Activated CD4-positive, alpha-beta T cell treated with anti-CD3 and anti-CD28 coated beads for 36 hours (primary cell): ENCODE measurements around the gene SSR3. TPM values are rescaled to one million over a fixed set of nuclear protein-coding genes. Genes with fewer than 3 reads are reported as not detected.
A peak's percentile ranks its signal among the peaks of the same experiment; 100 is the strongest.

Source experiments
- ATAC-seq: fragments of 200-7000 bp; cut with Tn5 transposase; one replicate; pipeline ENCODE4 v1.10.0; 2021; ENCODE audit warnings: mild to moderate bottlenecking, moderate library complexity
- CTCF ChIA-PET: fragments of 350-600 bp; sonication (Branson Sonifier 250); formaldehyde crosslinking; loops from one replicate; lab custom pipeline; 2021; ENCODE audit warnings: antibody characterized with exemption; lab: Charles Lee
- POLR2A ChIA-PET: fragments of 350-600 bp; sonication (Branson Sonifier 250); formaldehyde crosslinking; loops from one replicate; lab custom pipeline; 2021; ENCODE audit warnings: antibody characterized with exemption, inconsistent platforms; lab: Charles Lee
- DNase-seq: peaks from one replicate; pipeline ENCODE4 v3.0.0-alpha.2; 2020
- H3K27ac Mint-ChIP-seq: one replicate; pipeline ENCODE4 v1.8.0; 2021; ENCODE audit warnings: mixed read lengths
- H3K27me3 Mint-ChIP-seq: one replicate; pipeline ENCODE4 v1.8.0; 2021; ENCODE audit warnings: mixed read lengths
- H3K36me3 Mint-ChIP-seq: one replicate; pipeline ENCODE4 v1.8.0; 2021; ENCODE audit warnings: low read depth, mixed read lengths
- H3K4me1 Mint-ChIP-seq: one replicate; pipeline ENCODE4 v1.8.0; 2021; ENCODE audit warnings: mixed read lengths
- H3K4me3 Mint-ChIP-seq: one replicate; pipeline ENCODE4 v1.8.0; 2021; ENCODE audit warnings: mild to moderate bottlenecking, moderate library complexity, mixed read lengths
- H3K9me3 Mint-ChIP-seq: one replicate; pipeline ENCODE4 v1.8.0; 2021; ENCODE audit warnings: low read depth, mixed read lengths
- intact Hi-C, 2 experiments: fragments of 100-400 bp; cut with DNase I in 1 of 2; cut with micrococcal nuclease in 1 of 2; formaldehyde crosslinking; loops; one replicate each; pipeline versions ENCODE4 v1.14.2 to v1.15.1; 2022 to 2024; cut with DNase I, micrococcal nuclease
- total RNA-seq, 2 experiments: library from RNA; stranded (reverse); gene quantifications; one replicate each; pipeline ENCODE4 v1.2.3, GENCODE V29; 2021

Gene SSR3
- 100 to 1,000 TPM; 144 to 156 TPM for total RNA-seq

GRCh38 chr3:156554842-156555687 lies at the start of gene SSR3:
SSR3 (minus strand) TSS chr3:156555117; CDS start chr3:156555089, 28 bp downstream.
- ChIA-PET CTCF (interaction anchor here (0.6 to 3.0 kb wide), 13 partner anchors 11 to 620 kb away, joined by 3 to 10 read pairs (median 3); no protein-coding TSS in a partner anchor), POLR2A (interaction anchor here (0.5 to 2.2 kb wide), 6 partner anchors 8 to 605 kb away, joined by 3 to 11 read pairs (median 4); partner anchors contain the start of gene TIPARP)
- Mint-ChIP-seq H3K36me3 (peaks cover 36% of the 10 kb centered on the region), H3K4me3 (peak within 1 kb of the TSS; percentile 92), H3K4me1 (peaks cover 47% of the 10 kb centered on the region), H3K27ac (peak within 1 kb of the TSS; percentile 93), H3K27me3 (no peaks in the 10 kb centered on the region), H3K9me3 (no peaks in the 10 kb centered on the region)
- DNase-seq = peak; percentile 100
- ATAC-seq = peak; percentile 99
- intact Hi-C loops = loop anchor here (1.0 to 5.0 kb wide), 13 partner anchors 30 to 703 kb away; partner anchors contain the start of genes CCNL1 (in 2 of the 2), TIPARP (in 2 of the 2), LEKR1 (in 1 of the 2) and SLC33A1 (in 1 of the 2)

DNA sequence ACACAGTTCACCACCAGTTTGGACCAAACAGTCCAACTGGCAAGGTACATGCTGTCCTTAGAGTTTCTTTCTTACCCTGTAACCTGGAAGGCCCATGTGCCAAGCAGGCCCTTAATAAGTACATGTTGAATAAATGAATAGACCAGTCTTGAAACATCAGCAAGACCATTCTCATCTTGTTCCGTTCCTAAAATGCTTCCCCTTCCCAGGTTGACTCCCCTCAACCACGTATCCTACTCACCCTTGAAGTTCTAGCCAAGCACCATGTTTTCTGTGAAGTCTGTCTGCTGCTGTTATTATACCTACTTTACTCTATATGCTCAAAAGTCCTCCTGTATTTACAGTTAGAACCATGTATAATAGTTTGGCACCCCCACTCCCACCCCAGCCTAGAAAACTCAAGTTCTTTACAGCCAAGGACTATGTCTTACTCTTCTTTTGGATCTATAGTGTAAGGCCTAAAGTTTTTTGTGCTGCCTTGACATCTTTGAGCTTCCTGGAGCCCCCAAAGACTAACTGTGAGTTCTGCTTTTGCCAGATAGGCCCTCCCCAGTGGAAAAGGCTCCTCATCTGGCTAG lies 49.2 kb upstream of the SSR3 start:
- no peak for ATAC-seq
- Mint-ChIP-seq H3K36me3 (no peaks in the 10 kb centered on the region), H3K27ac (no peak overlapping the region)

DNA sequence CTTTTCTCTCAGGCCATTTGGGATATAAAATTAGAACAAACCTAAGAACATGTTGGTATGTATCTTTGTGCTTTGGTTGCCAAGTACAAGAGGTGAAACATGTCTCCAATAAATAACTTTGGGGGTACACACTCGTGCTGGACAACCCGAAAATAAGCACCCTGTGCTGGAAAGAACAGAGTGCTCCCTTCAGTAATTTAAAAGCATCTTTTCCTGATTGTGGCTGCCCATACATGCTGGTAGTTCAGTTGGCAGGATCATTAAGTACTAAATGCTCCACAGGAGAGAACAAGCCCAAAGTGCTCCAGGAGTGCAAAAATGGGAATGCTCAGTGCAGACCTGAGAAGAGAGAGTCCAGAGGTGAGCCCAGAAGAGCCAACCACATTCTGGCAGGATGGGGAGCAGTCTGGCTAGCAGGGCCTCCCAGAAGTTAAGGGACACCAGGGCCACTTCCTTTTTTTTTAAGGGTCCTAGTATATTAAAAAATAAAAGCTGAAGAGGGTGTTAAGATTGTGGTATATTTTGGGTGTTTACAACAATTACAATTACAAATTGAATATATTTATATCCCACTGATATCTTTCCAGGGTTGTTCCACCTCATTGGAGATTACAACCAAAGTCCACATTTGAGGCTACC lies 48.6 kb upstream of the SSR3 start:
- peaks cover 18% of the 10 kb centered on the region for H3K4me1 Mint-ChIP-seq
- no peak overlapping the region for H3K27ac Mint-ChIP-seq
- POLR2A ChIA-PET = no interaction called here
- CTCF ChIA-PET = no interaction called here
- intact Hi-C loops = loop anchor here (5.0 kb wide), 2 partner anchors 74 to 489 kb away; no protein-coding TSS in a partner anchor
- no peak for DNase-seq
- no peaks in the 10 kb centered on the region for H3K36me3 Mint-ChIP-seq
- H3K9me3 Mint-ChIP-seq = no peaks in the 10 kb centered on the region
- peaks cover 17% of the 10 kb centered on the region for H3K27me3 Mint-ChIP-seq
- no peak for ATAC-seq
- no peak overlapping the region for H3K4me3 Mint-ChIP-seq

More for the DNA sequence above, 49.2 kb upstream of the SSR3 start:
- Mint-ChIP-seq H3K9me3 (no peaks in the 10 kb centered on the region), H3K27me3 (peaks cover 17% of the 10 kb centered on the region), H3K4me3 (no peak overlapping the region), H3K4me1 (peaks cover 18% of the 10 kb centered on the region)
- CTCF ChIA-PET = interaction anchor here (0.7 to 1.2 kb wide), 2 partner anchors 9 to 124 kb away, joined by 3 read pairs; no protein-coding TSS in a partner anchor
- intact Hi-C loops = loop anchor here (5.0 kb wide), 2 partner anchors 73 to 488 kb away; no protein-coding TSS in a partner anchor
- POLR2A ChIA-PET = no interaction called here
- no peak for DNase-seq

- ChIA-PET CTCF (interaction anchor here (0.5 to 1.9 kb wide), 2 partner anchors 75 to 317 kb away, joined by 3 to 5 read pairs; no protein-coding TSS in a partner anchor), POLR2A (no interaction called here)
- no peak for DNase-seq
- Mint-ChIP-seq H3K27me3 (peaks cover 12% of the 10 kb centered on the region), H3K4me3 (no peak overlapping the region), H3K36me3 (no peaks in the 10 kb centered on the region), H3K27ac (no peak overlapping the region), H3K9me3 (no peaks in the 10 kb centered on the region), H3K4me1 (peaks cover 18% of the 10 kb centered on the region)
- ATAC-seq = peak; percentile 93
- intact Hi-C loops = loop anchor here (5.0 kb wide), 2 partner anchors 75 to 490 kb away; no protein-coding TSS in a partner anchor
These were observed 47.5 kb upstream of the SSR3 start for GRCh38 chr3:156602424-156602823.

GRCh38 chr3:156601497-156601896 lies 46.6 kb upstream of the SSR3 start:
- peaks cover 15% of the 10 kb centered on the region for H3K4me1 Mint-ChIP-seq
- H3K36me3 Mint-ChIP-seq = no peaks in the 10 kb centered on the region
- DNase-seq (no peak), ATAC-seq (no peak)
- H3K4me3 Mint-ChIP-seq = no peak overlapping the region
- peaks cover 10% of the 10 kb centered on the region for H3K27me3 Mint-ChIP-seq
- intact Hi-C loops = loop anchor here (5.0 kb wide), 2 partner anchors 76 to 491 kb away; no protein-coding TSS in a partner anchor
- no peaks in the 10 kb centered on the region for H3K9me3 Mint-ChIP-seq
- ChIA-PET CTCF (interaction anchor here (0.7 to 1.9 kb wide), 2 partner anchors 25 to 76 kb away, joined by 4 to 5 read pairs; no protein-coding TSS in a partner anchor), POLR2A (no interaction called here)
- H3K27ac Mint-ChIP-seq = no peak overlapping the region

DNA sequence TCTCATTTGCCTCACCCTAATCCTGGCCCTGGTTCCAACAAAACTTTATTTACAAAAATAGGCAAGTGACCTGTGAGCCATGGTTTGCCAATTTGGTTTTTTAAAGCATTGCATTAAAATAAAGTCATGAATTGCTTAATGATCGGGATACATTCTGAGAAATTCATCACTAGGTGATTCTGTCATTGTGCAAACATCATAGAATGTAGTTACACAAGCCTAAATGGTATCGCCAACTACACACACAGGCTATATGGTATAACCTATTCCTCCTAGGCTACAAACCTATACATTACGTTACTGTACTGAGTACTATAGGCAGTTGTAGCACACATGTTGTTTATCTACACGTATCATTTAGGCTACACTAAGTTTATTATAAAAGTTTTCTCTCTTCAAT lies 45.9 kb upstream of the SSR3 start:
- intact Hi-C loops = loop anchor here (5.0 kb wide), 2 partner anchors 76 to 491 kb away; no protein-coding TSS in a partner anchor
- no peak for DNase-seq
- Mint-ChIP-seq H3K27ac (no peak overlapping the region), H3K4me1 (peaks cover 11% of the 10 kb centered on the region), H3K27me3 (peaks cover 5% of the 10 kb centered on the region), H3K9me3 (no peaks in the 10 kb centered on the region), H3K36me3 (no peaks in the 10 kb centered on the region), H3K4me3 (no peak overlapping the region)
- ChIA-PET POLR2A (no interaction called here), CTCF (interaction anchor here (0.7 to 1.9 kb wide), 2 partner anchors 24 to 76 kb away, joined by 4 to 5 read pairs; no protein-coding TSS in a partner anchor)
- no peak for ATAC-seq

- Mint-ChIP-seq H3K27ac (no peak overlapping the region), H3K27me3 (peaks cover 3% of the 10 kb centered on the region), H3K9me3 (no peaks in the 10 kb centered on the region), H3K4me3 (no peak overlapping the region), H3K4me1 (peaks cover 11% of the 10 kb centered on the region), H3K36me3 (no peaks in the 10 kb centered on the region)
- intact Hi-C loops = no loop called here
- ATAC-seq (no peak), DNase-seq (no peak)
- POLR2A ChIA-PET = no interaction called here
- CTCF ChIA-PET = interaction anchor here (0.7 kb wide), 1 partner anchor 29 kb away, joined by 3 read pairs; no protein-coding TSS in a partner anchor
These were observed 44.4 kb upstream of the SSR3 start for GRCh38 chr3:156599089-156599874.

GRCh38 chr3:156598413-156598812 lies 43.5 kb upstream of the SSR3 start:
- no peak for ATAC-seq
- Mint-ChIP-seq H3K9me3 (no peaks in the 10 kb centered on the region), H3K4me1 (peaks cover 11% of the 10 kb centered on the region), H3K4me3 (no peak overlapping the region), H3K27me3 (peaks cover 4% of the 10 kb centered on the region), H3K27ac (no peak overlapping the region), H3K36me3 (no peaks in the 10 kb centered on the region)
- intact Hi-C loops = no loop called here
- POLR2A ChIA-PET = no interaction called here
- DNase-seq = no peak
- CTCF ChIA-PET = interaction anchor here (0.6 to 1.0 kb wide), 2 partner anchors 11 to 578 kb away, joined by 3 read pairs; no protein-coding TSS in a partner anchor

GRCh38 chr3:156594219-156594683 lies 39.3 kb upstream of the SSR3 start:
- no peak overlapping the region for H3K4me3 Mint-ChIP-seq
- H3K9me3 Mint-ChIP-seq = no peaks in the 10 kb centered on the region
- no peaks in the 10 kb centered on the region for H3K4me1 Mint-ChIP-seq
- no peak overlapping the region for H3K27ac Mint-ChIP-seq
- no peak for DNase-seq
- ChIA-PET POLR2A (no interaction called here), CTCF (interaction anchor here (1.1 kb wide), 1 partner anchor 140 kb away, joined by 4 read pairs; no protein-coding TSS in a partner anchor)
- peaks cover 4% of the 10 kb centered on the region for H3K27me3 Mint-ChIP-seq
- intact Hi-C loops = no loop called here
- ATAC-seq = no peak
- no peaks in the 10 kb centered on the region for H3K36me3 Mint-ChIP-seq

GRCh38 chr3:156593814-156594213 lies 38.9 kb upstream of the SSR3 start:
- intact Hi-C loops = no loop called here
- ATAC-seq (no peak), DNase-seq (no peak)
- H3K4me1 Mint-ChIP-seq = no peaks in the 10 kb centered on the region
- no peak overlapping the region for H3K27ac Mint-ChIP-seq
- CTCF ChIA-PET = interaction anchor here (1.1 kb wide), 1 partner anchor 141 kb away, joined by 4 read pairs; no protein-coding TSS in a partner anchor
- peaks cover 4% of the 10 kb centered on the region for H3K27me3 Mint-ChIP-seq
- H3K9me3 Mint-ChIP-seq = no peaks in the 10 kb centered on the region
- H3K4me3 Mint-ChIP-seq = no peak overlapping the region
- H3K36me3 Mint-ChIP-seq = no peaks in the 10 kb centered on the region
- POLR2A ChIA-PET = no interaction called here
